DOHH2 (cell line): Measurements from ENCODE around the gene FNBP1L.

ENCODE experiments used
- EZH2phosphoT487 ChIP-seq: fragments of 200-600 bp; sonication (generic); IDR thresholded peaks from 2 replicates; pipeline ENCODE4 v1.6.1; 2017; ENCODE audit warnings: borderline replicate concordance, mild to moderate bottlenecking, antibody characterized with exemption, low read length, moderate library complexity, mixed read lengths
- TF ChIP-seq, protein P1 (sequence below): fragments of 200-600 bp; sonication (generic); IDR thresholded peaks from one replicate; pipeline ENCODE4 v1.5.1; 2014; ENCODE audit warnings: antibody characterized with exemption, mild to moderate bottlenecking, low read depth, low read length; ENCODE audit not compliant: poor library complexity, severe bottlenecking

DNA sequence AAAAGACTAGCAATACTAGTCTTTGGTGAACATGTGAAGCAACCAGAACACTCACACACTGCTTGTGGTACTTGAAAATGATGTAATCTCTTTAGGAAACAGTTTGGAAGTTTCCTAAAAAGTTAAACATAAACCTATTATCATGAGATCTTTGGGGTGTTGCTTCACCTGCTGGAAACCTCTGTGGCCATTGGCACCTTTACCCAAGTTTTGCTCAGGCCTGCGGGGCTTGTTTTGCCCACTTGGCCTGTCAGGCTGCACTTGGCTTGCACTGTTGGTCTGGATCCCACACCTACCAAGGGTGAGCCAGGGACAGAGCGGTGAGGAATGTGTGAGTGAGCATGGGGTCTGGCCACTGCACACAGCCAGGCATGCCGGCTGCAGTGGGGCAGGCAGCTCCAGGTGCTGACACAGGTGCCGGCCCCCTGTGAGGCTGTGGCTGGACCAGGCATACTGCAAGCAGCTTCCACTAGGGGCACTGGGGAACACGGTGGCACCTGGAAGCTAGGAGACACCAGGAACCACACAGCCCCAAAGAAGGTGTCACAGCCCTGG lies 14.4 kb upstream of the FNBP1L start:
- TF ChIP-seq, protein P1, sequence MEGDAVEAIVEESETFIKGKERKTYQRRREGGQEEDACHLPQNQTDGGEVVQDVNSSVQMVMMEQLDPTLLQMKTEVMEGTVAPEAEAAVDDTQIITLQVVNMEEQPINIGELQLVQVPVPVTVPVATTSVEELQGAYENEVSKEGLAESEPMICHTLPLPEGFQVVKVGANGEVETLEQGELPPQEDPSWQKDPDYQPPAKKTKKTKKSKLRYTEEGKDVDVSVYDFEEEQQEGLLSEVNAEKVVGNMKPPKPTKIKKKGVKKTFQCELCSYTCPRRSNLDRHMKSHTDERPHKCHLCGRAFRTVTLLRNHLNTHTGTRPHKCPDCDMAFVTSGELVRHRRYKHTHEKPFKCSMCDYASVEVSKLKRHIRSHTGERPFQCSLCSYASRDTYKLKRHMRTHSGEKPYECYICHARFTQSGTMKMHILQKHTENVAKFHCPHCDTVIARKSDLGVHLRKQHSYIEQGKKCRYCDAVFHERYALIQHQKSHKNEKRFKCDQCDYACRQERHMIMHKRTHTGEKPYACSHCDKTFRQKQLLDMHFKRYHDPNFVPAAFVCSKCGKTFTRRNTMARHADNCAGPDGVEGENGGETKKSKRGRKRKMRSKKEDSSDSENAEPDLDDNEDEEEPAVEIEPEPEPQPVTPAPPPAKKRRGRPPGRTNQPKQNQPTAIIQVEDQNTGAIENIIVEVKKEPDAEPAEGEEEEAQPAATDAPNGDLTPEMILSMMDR: peak; percentile 39
- TF ChIP-seq EZH2phosphoT487: no peak
